H1 (cell line): ENCODE measurements around the gene IL16. TPM values are rescaled to one million over a fixed set of nuclear protein-coding genes. Genes with fewer than 3 reads are reported as not detected.

Source experiments
- CTCF ChIA-PET: fragments of 300-600 bp; sonication (Branson Sonifier 250); formaldehyde crosslinking; loops from one replicate; lab custom pipeline; 2021; ENCODE audit not compliant: partially characterized antibody; lab: Charles Lee
- POLR2A ChIA-PET: fragments of 300-600 bp; sonication (Branson Sonifier 250); formaldehyde crosslinking; loops from one replicate; lab custom pipeline; 2021; ENCODE audit warnings: inconsistent platforms; ENCODE audit not compliant: partially characterized antibody; lab: Charles Lee
- DNase-seq, 2 experiments: peaks; one replicate each; pipeline versions ENCODE4 v3.0.0 to v3.0.0-alpha.2; 2010 to 2022; ENCODE audit warnings: low spot score in 2 of 2, low read depth in 1 of 2, mixed read lengths in 1 of 2
- FAIRE-seq: peaks from 2 replicates; lab custom pipeline; 2011; peaks lifted over from hg19 to GRCh38; lab: Jason Lieb, UNC
- H2AFZ ChIP-seq: 2 replicates; pipeline ENCODE4 v1.8.1; 2012; ENCODE audit warnings: low read length, inconsistent platforms
- H2AK5ac ChIP-seq: 2 replicates; pipeline ENCODE4 v1.6.1; 2013; ENCODE audit warnings: low read depth, low read length
- H2BK120ac ChIP-seq: replicated peaks from 2 replicates; pipeline ENCODE3; 2013; ENCODE audit warnings: low read depth, low read length, inconsistent platforms
- H2BK12ac ChIP-seq: 2 replicates; pipeline ENCODE4 v1.6.1; 2013; ENCODE audit warnings: low read depth, low read length
- H2BK15ac ChIP-seq: 2 replicates; pipeline ENCODE4 v1.6.1; 2013; ENCODE audit warnings: low read length
- H2BK20ac ChIP-seq: 2 replicates; pipeline ENCODE4 v1.6.1; 2013; ENCODE audit warnings: low read length
- H2BK5ac ChIP-seq: 2 replicates; pipeline ENCODE4 v1.6.1; 2013; ENCODE audit warnings: low read depth, low read length
- H3K14ac ChIP-seq: 2 replicates; pipeline ENCODE4 v1.6.1; 2013; ENCODE audit warnings: inconsistent platforms; ENCODE audit not compliant: insufficient read length
- H3K18ac ChIP-seq: 2 replicates; pipeline ENCODE4 v1.6.1; 2013; ENCODE audit warnings: low read length; ENCODE audit errors: extremely low read depth
- H3K23ac ChIP-seq: 2 replicates; pipeline ENCODE4 v1.6.1; 2013; ENCODE audit warnings: inconsistent platforms; ENCODE audit not compliant: insufficient read length
- H3K23me2 ChIP-seq: 2 replicates; pipeline ENCODE4 v1.6.1; 2013; ENCODE audit warnings: low read depth, low read length
- H3K27ac ChIP-seq: 2 replicates; pipeline ENCODE4 v1.6.1; 2011; ENCODE audit warnings: low read depth, low read length, inconsistent platforms
- H3K27me3 ChIP-seq, 4 experiments: replicated peaks in 1 of 4; 1 replicate in 1 of 4; 2 replicates in 3 of 4; pipeline versions ENCODE4 v1.6.1 to v1.8.1; 2011 to 2013; ENCODE audit warnings: low read length in 3 of 4, mild to moderate bottlenecking in 3 of 4, inconsistent platforms in 2 of 4, mixed read lengths in 2 of 4, moderate library complexity in 1 of 4; ENCODE audit not compliant: control insufficient read depth in 3 of 4, insufficient read depth in 3 of 4; ENCODE audit errors: extremely low read depth in 1 of 4
- H3K36me3 ChIP-seq, 4 experiments: 2 replicates each; pipeline versions ENCODE4 v1.6.1 to v1.8.1; 2011 to 2013; ENCODE audit warnings: mild to moderate bottlenecking in 4 of 4, low read length in 3 of 4, moderate library complexity in 2 of 4, control low read depth in 1 of 4, inconsistent platforms in 1 of 4; ENCODE audit not compliant: insufficient read depth in 4 of 4, control insufficient read depth in 2 of 4
- H3K4ac ChIP-seq: replicated peaks from 2 replicates; pipeline ENCODE3; 2013; ENCODE audit warnings: low read length, low read depth, mixed read lengths, inconsistent platforms; ENCODE audit not compliant: insufficient read length
- H3K4me1 ChIP-seq, 4 experiments: replicated peaks in 1 of 4; 1 replicate in 1 of 4; 2 replicates in 3 of 4; pipeline versions ENCODE4 v1.6.1 to v1.8.1; 2011 to 2013; ENCODE audit warnings: low read length in 3 of 4, inconsistent platforms in 2 of 4, mixed read lengths in 1 of 4; ENCODE audit not compliant: insufficient read depth in 4 of 4, control insufficient read depth in 3 of 4
- H3K4me2 ChIP-seq, 2 experiments: 2 replicates each; pipeline versions ENCODE4 v1.6.1 to v1.8.1; 2011 to 2013; ENCODE audit warnings: low read depth in 2 of 2, low read length in 2 of 2, control low read depth in 1 of 2, inconsistent platforms in 1 of 2, mild to moderate bottlenecking in 1 of 2; ENCODE audit not compliant: insufficient read depth in 1 of 2
- H3K4me3 ChIP-seq, 4 experiments: fragments of 200-600, 300-600 bp in 1 of 4; sonication (generic), shearing (Covaris generic), sonication (Bioruptor Twin) in 1 of 4; 2 replicates each; pipeline versions ENCODE4 v1.5.1 to v1.8.1; 2011 to 2016; ENCODE audit warnings: low read length in 4 of 4, low read depth in 3 of 4, control low read depth in 2 of 4, inconsistent platforms in 2 of 4, mild to moderate bottlenecking in 2 of 4, mixed read lengths in 1 of 4, moderate library complexity in 1 of 4; ENCODE audit not compliant: insufficient read depth in 2 of 4; ENCODE audit errors: extremely low read depth in 1 of 4
- H3K56ac ChIP-seq: replicated peaks from 2 replicates; pipeline ENCODE3; 2013; ENCODE audit warnings: low read depth, mild to moderate bottlenecking, mixed read lengths, low read length, inconsistent platforms; ENCODE audit not compliant: insufficient read length
- H3K79me1 ChIP-seq: 2 replicates; pipeline ENCODE4 v1.6.1; 2013; ENCODE audit warnings: low read depth, low read length, control low read depth
- H3K79me2 ChIP-seq, 2 experiments: 2 replicates each; pipeline versions ENCODE4 v1.6.1 to v1.8.1; 2012 to 2013; ENCODE audit warnings: low read length in 2 of 2, mild to moderate bottlenecking in 2 of 2, inconsistent platforms in 1 of 2; ENCODE audit not compliant: insufficient read depth in 2 of 2, control insufficient read depth in 1 of 2
- H3K9ac ChIP-seq, 4 experiments: replicated peaks in 1 of 4; 1 replicate in 1 of 4; 2 replicates in 3 of 4; pipeline versions ENCODE4 v1.6.1 to v1.8.1; 2011 to 2013; ENCODE audit warnings: low read depth in 3 of 4, low read length in 3 of 4, control low read depth in 2 of 4, mild to moderate bottlenecking in 2 of 4, moderate library complexity in 2 of 4, inconsistent platforms in 1 of 4; ENCODE audit errors: extremely low read depth in 1 of 4
- H3K9me3 ChIP-seq, 2 experiments: 2 replicates each; pipeline versions ENCODE4 v1.6.1 to v1.8.1; 2012 to 2013; ENCODE audit warnings: mild to moderate bottlenecking in 2 of 2, moderate library complexity in 2 of 2, control low read depth in 1 of 2, inconsistent platforms in 1 of 2, low read depth in 1 of 2, low read length in 1 of 2, mixed read lengths in 1 of 2; ENCODE audit not compliant: insufficient read depth in 2 of 2
- H4K20me1 ChIP-seq, 2 experiments: replicated peaks in 1 of 2; 2 replicates each; pipeline versions ENCODE3 to v1.8.1; 2011 to 2013; ENCODE audit warnings: inconsistent platforms in 2 of 2, low read length in 2 of 2, mild to moderate bottlenecking in 1 of 2; ENCODE audit not compliant: insufficient read depth in 2 of 2, control insufficient read depth in 1 of 2
- H4K5ac ChIP-seq: 2 replicates; pipeline ENCODE4 v1.6.1; 2013; ENCODE audit warnings: low read length, low read depth, mixed read lengths, inconsistent platforms; ENCODE audit not compliant: insufficient read length
- H4K8ac ChIP-seq: 2 replicates; pipeline ENCODE4 v1.8.0; 2013; ENCODE audit warnings: mild to moderate bottlenecking, moderate library complexity, low read length, inconsistent platforms; ENCODE audit not compliant: insufficient read depth; ENCODE audit errors: extremely low read depth
- H4K91ac ChIP-seq: replicated peaks from 2 replicates; pipeline ENCODE3; 2013; ENCODE audit warnings: low read length, mixed read lengths, inconsistent platforms; ENCODE audit not compliant: insufficient read length
- GABPA ChIP-seq: IDR thresholded peaks from 2 replicates; pipeline ENCODE4 v1.6.1; 2011; ENCODE audit warnings: mild to moderate bottlenecking, low read length, moderate library complexity, borderline replicate concordance; ENCODE audit not compliant: insufficient read depth
- RNF2 ChIP-seq: fragments of 200-900, 300-1000 bp; sonication (generic); IDR thresholded peaks from 2 replicates; pipeline ENCODE4 v1.7.1; 2016; ENCODE audit warnings: borderline replicate concordance, low read depth, mild to moderate bottlenecking, antibody characterized with exemption, low read length; ENCODE audit not compliant: poor library complexity, severe bottlenecking; ENCODE audit errors: missing control alignments
- SIRT6 ChIP-seq: IDR thresholded peaks from one replicate; pipeline ENCODE4 v1.7.1; 2012; ENCODE audit warnings: low read length, inconsistent platforms
- SP1 ChIP-seq: IDR thresholded peaks from 2 replicates; pipeline ENCODE4 v1.6.1; 2011; ENCODE audit warnings: low read depth, low read length
- SP4 ChIP-seq: IDR thresholded peaks from 2 replicates; pipeline ENCODE4 v1.6.1; 2012; ENCODE audit warnings: low read length, inconsistent platforms
- SRF ChIP-seq: IDR thresholded peaks from 2 replicates; pipeline ENCODE4 v1.6.1; 2011; ENCODE audit warnings: mild to moderate bottlenecking, low read depth, low read length, moderate library complexity
- SUZ12 ChIP-seq: fragments of 200-600 bp; sonication (generic); IDR thresholded peaks from 2 replicates; pipeline ENCODE4 v1.6.1; 2012; ENCODE audit warnings: mild to moderate bottlenecking, inconsistent platforms, low read length, moderate library complexity, mixed read lengths
- TEAD4 ChIP-seq: IDR thresholded peaks from 2 replicates; pipeline ENCODE4 v1.6.1; 2012; ENCODE audit warnings: low read depth, low read length, inconsistent platforms, mixed read lengths
- WGBS, 2 experiments: shearing (Covaris generic) in 1 of 2; methylation state at CpG; one replicate each; pipeline versions ENCODE4 v1.1.6 to v1.1.7; 2013 to 2015; ENCODE audit warnings: low lambda C conversion rate in 2 of 2, mixed read lengths in 2 of 2, inconsistent platforms in 1 of 2, low coverage in 1 of 2, missing lambda C conversion rate in 1 of 2; ENCODE audit not compliant: insufficient replicate concordance in 2 of 2, insufficient coverage in 1 of 2, insufficient read length in 1 of 2; ENCODE audit errors: extremely low coverage in 1 of 2, missing lambda C conversion rate in 1 of 2; 5-methylcytosine and 5-hydroxymethylcytosine counted together
- polyA plus RNA-seq, 7 experiments: library from polyadenylated mRNA; depleted of rRNA in 3 of 7; stranded (reverse) in 5 of 7; unstranded in 2 of 7; fragments of >200 nt in 5 of 7; fragments of 200-250 nt in 2 of 7; gene quantifications; 1 replicate in 5 of 7; 2 replicates in 1 of 7; 4 replicates in 1 of 7; pipeline versions ENCODE4 v1.2.1 to v1.2.3, GENCODE V29; 2011 to 2013; ENCODE audit warnings: missing spikeins in 2 of 7, mixed read lengths in 2 of 7
- total RNA-seq: library from RNA; stranded (reverse); fragmentation: NEBNext Ultra II Directional; extraction: Animal tissue kit (Norgen Biotek cat#: 25700); gene quantifications from 2 replicates; pipeline ENCODE4 v1.2.1, GENCODE V29; 2021

Gene IL16
- total and polyA plus RNA-seq, 2 of the 8 experiments (the other 6 are each of a cell fraction or from before 2014, with no cell fraction given) = 0.03 to 0.09 TPM

- H4K5ac ChIP-seq = no peak overlapping the region
- no peak overlapping the region; the same call in 1 of the 2 replicates for H3K27ac ChIP-seq
- H3K4ac ChIP-seq = no peak overlapping the region
- 0 out of 2 replicates have a peak overlapping the region, but pooled peaks have one; percentile 11 for H2BK5ac ChIP-seq
- H3K23ac ChIP-seq = no peak overlapping the region
- no peaks in the 10 kb centered on the region for H3K4me1 ChIP-seq
- no peak overlapping the region for H3K14ac ChIP-seq
- POLR2A ChIA-PET = no interaction called here
- no peaks in the 10 kb centered on the region for H3K36me3 ChIP-seq
- no peak overlapping the region for H2BK12ac ChIP-seq
- no peaks in the 10 kb centered on the region for H3K79me2 ChIP-seq
- no peak overlapping the region for H3K4me2 ChIP-seq
- H3K23me2 ChIP-seq = no peaks in the 10 kb centered on the region
- H4K20me1 ChIP-seq = no peaks in the 10 kb centered on the region
- H2BK15ac ChIP-seq = no peak overlapping the region
- TF ChIP-seq SP4 = no peak
- no peak for TF ChIP-seq SIRT6
- no peak for TF ChIP-seq TEAD4
- no peak for TF ChIP-seq RNF2
- TF ChIP-seq GABPA = no peak
- no peak for TF ChIP-seq SRF
- no peak for TF ChIP-seq SUZ12
- TF ChIP-seq SP1 = no peak
- no peaks in the 10 kb centered on the region for H3K79me1 ChIP-seq
- no peak overlapping the region for H3K56ac ChIP-seq
- H3K27me3 ChIP-seq = no peaks in the 10 kb centered on the region
- no peak overlapping the region for H2BK120ac ChIP-seq
- FAIRE-seq = no peak
- no peak overlapping the region for H2AFZ ChIP-seq
- no peak overlapping the region for H2BK20ac ChIP-seq
- H4K91ac ChIP-seq = no peak overlapping the region
- no peak overlapping the region for H4K8ac ChIP-seq
- no peak overlapping the region for H3K18ac ChIP-seq
- H2AK5ac ChIP-seq = no peak overlapping the region
- no peak overlapping the region for H3K9ac ChIP-seq
- no peaks in the 10 kb centered on the region for H3K9me3 ChIP-seq
- WGBS, 2 experiments = 81% methylated on average over 9 of the region's 9 CpGs; no CpG with 5 or more reads in 1 of the 2 experiments
- no peak overlapping the region for H3K4me3 ChIP-seq
- CTCF ChIA-PET = interaction anchor here (0.8 to 3.2 kb wide), 6 partner anchors 10 to 144 kb away, joined by 3 to 13 read pairs (median 3); no protein-coding TSS in a partner anchor
- no peak for DNase-seq
Observed at GRCh38 chr15:81337713-81338157, 141.1 kb downstream of the IL16 start.
